Bone marrow (tissue), 2 donors: Measurements from ENCODE around the gene CFI.

Source experiments
- DNase-seq, 2 donors: peaks; one replicate each; lab custom pipeline; 2025; lab: John Stamatoyannopoulos, UW

Gene CFI

GRCh38 chr4:109801895-109802319 is at the start of gene CFI:
Gene CFI, minus strand, starts transcription at chr4:109801999. Its CDS starts 28 bp downstream, at chr4:109801971.
- no peak for DNase-seq

GRCh38 chr4:109850601-109851000 is 48.8 kb upstream of the CFI start:
- no peak for DNase-seq

GRCh38 chr4:109848501-109848900 is 46.7 kb upstream of the CFI start:
- no peak for DNase-seq

- no peak for DNase-seq
Observed at GRCh38 chr4:109847896-109848442, 46.2 kb upstream of the CFI start, which contains the start of gene LRIT3. Gene LRIT3, plus strand, starts transcription at chr4:109848107. Its CDS starts 95 bp downstream, at chr4:109848202.

GRCh38 chr4:109846395-109847098 is 44.7 kb upstream of the CFI start:
- no peak for DNase-seq

GRCh38 chr4:109836985-109837384 is 35.2 kb upstream of the CFI start:
- DNase-seq, result no peak

GRCh38 chr4:109833756-109834155 is 32.0 kb upstream of the CFI start:
- DNase-seq, result no peak

- DNase-seq, result no peak
Observed at GRCh38 chr4:109827672-109828071, 25.9 kb upstream of the CFI start, which contains the start of gene RRH. Gene RRH, plus strand, starts transcription at chr4:109827972. Its CDS starts 56 bp downstream, at chr4:109828028.

GRCh38 chr4:109826719-109827118 is 24.9 kb upstream of the CFI start:
- DNase-seq, result no peak

- no peak for DNase-seq
Observed at GRCh38 chr4:109821185-109821584, 19.4 kb upstream of the CFI start.

- no peak for DNase-seq
Observed at GRCh38 chr4:109820563-109820962, 18.8 kb upstream of the CFI start.

- DNase-seq, result no peak
Observed at GRCh38 chr4:109818268-109818667, 16.5 kb upstream of the CFI start.

- no peak for DNase-seq
Observed at GRCh38 chr4:109816894-109817293, 15.1 kb upstream of the CFI start.

- DNase-seq, result no peak
Observed at GRCh38 chr4:109816082-109816442, 14.3 kb upstream of the CFI start.

GRCh38 chr4:109815151-109816081 is 13.6 kb upstream of the CFI start, which contains the start of gene GAR1:
Gene GAR1, plus strand, starts transcription at chr4:109815762. Its CDS starts 403 bp downstream, at chr4:109816165.
- peak; percentile 80 to 84 for DNase-seq

GRCh38 chr4:109811707-109812106 is 9.9 kb upstream of the CFI start:
- DNase-seq, result no peak

GRCh38 chr4:109810552-109811387 is 9.0 kb upstream of the CFI start:
- DNase-seq, result no peak

- no peak for DNase-seq
Observed at GRCh38 chr4:109809655-109810054, 7.9 kb upstream of the CFI start.

GRCh38 chr4:109803924-109804571 is 2.2 kb upstream of the CFI start:
- DNase-seq, result peak in 1 of 2 donors; percentile 10

GRCh38 chr4:109801099-109801789 is 555 bp downstream of the CFI start:
- no peak for DNase-seq
